Neural cell (in vitro differentiated cells): ENCODE data around the gene MAML2. TPM values are rescaled to one million over a fixed set of nuclear protein-coding genes. Genes with fewer than 3 reads are reported as not detected.

Experiments used
- H2AFZ ChIP-seq: fragments of 200-600, 300-800 bp; sonication (generic), shearing (Covaris generic); 2 replicates; pipeline ENCODE4 v1.6.0; 2014; ENCODE audit warnings: low read depth, mild to moderate bottlenecking, antibody characterized with exemption, low read length, moderate library complexity
- H3F3A ChIP-seq: fragments of 200-600 bp; shearing (Covaris generic); 2 replicates; pipeline ENCODE4 v1.6.1; 2016; ENCODE audit warnings: mild to moderate bottlenecking, moderate library complexity, mixed read lengths, antibody characterized with exemption, low read length; ENCODE audit not compliant: insufficient read depth, poor library complexity, severe bottlenecking
- H3K27ac ChIP-seq: fragments of 200-600, 300-800 bp; sonication (generic), shearing (Covaris generic); 2 replicates; pipeline ENCODE4 v1.5.1; 2014; ENCODE audit warnings: mild to moderate bottlenecking, low read length, moderate library complexity
- H3K27me3 ChIP-seq: fragments of 300-800, 200-600 bp; sonication (generic), shearing (Covaris generic); 2 replicates; pipeline ENCODE4 v1.6.0; 2014; ENCODE audit warnings: mild to moderate bottlenecking, low read depth, low read length, moderate library complexity; ENCODE audit not compliant: insufficient read depth
- H3K36me3 ChIP-seq: fragments of 300-800, 200-600 bp; sonication (generic), shearing (Covaris generic); 2 replicates; pipeline ENCODE4 v1.5.1; 2014; ENCODE audit warnings: mild to moderate bottlenecking, antibody characterized with exemption, low read length, moderate library complexity; ENCODE audit not compliant: insufficient read depth
- H3K4me2 ChIP-seq: fragments of 300-800, 200-600 bp; sonication (generic), shearing (Covaris generic); 2 replicates; pipeline ENCODE4 v1.6.0; 2014; ENCODE audit warnings: mild to moderate bottlenecking, low read length
- H3K4me3 ChIP-seq: fragments of 300-800, 200-600 bp; sonication (generic), shearing (Covaris generic); 2 replicates; pipeline ENCODE4 v1.5.1; 2014; ENCODE audit warnings: mild to moderate bottlenecking, low read length, moderate library complexity
- H3K79me2 ChIP-seq: fragments of 200-600 bp; shearing (Covaris generic); replicated peaks from 2 replicates; pipeline ENCODE4 v1.6.0; 2014; ENCODE audit warnings: mild to moderate bottlenecking, low read length, moderate library complexity; ENCODE audit not compliant: insufficient read depth
- H3K9ac ChIP-seq: fragments of 300-800, 200-600 bp; sonication (generic), shearing (Covaris generic); 2 replicates; pipeline ENCODE4 v1.6.1; 2016; ENCODE audit warnings: mild to moderate bottlenecking, low read length, mixed read lengths
- H3K9me2 ChIP-seq: fragments of 200-600 bp; shearing (Covaris generic); 2 replicates; pipeline ENCODE4 v1.6.1; 2016; ENCODE audit warnings: mild to moderate bottlenecking, low read length, mixed read lengths; ENCODE audit not compliant: insufficient read depth
- H3K9me3 ChIP-seq: fragments of 200-600, 300-800 bp; sonication (generic), shearing (Covaris generic); 2 replicates; pipeline ENCODE4 v1.6.1; 2016; ENCODE audit warnings: mild to moderate bottlenecking, mixed run types, low read length, moderate library complexity, mixed read lengths
- H4K20me1 ChIP-seq: fragments of 200-600 bp; shearing (Covaris generic); 2 replicates; pipeline ENCODE4 v1.6.1; 2016; ENCODE audit warnings: mild to moderate bottlenecking, mixed run types; ENCODE audit not compliant: insufficient read depth
- CTCF ChIP-seq: fragments of 450-650 bp; IDR thresholded peaks from 2 replicates; pipeline ENCODE4 v1.5.1; 2014; ENCODE audit warnings: antibody characterized with exemption, mild to moderate bottlenecking, moderate library complexity; ENCODE audit not compliant: poor library complexity, severe bottlenecking
- EP300 ChIP-seq: fragments of 450-650 bp; conservative IDR thresholded peaks from 2 replicates; pipeline ENCODE4 v1.6.1; 2014; ENCODE audit warnings: antibody characterized with exemption, mild to moderate bottlenecking, moderate library complexity; ENCODE audit not compliant: poor library complexity, severe bottlenecking
- EZH2 ChIP-seq: fragments of 200-600, 300-800 bp; shearing (Covaris generic), sonication (generic); IDR thresholded peaks from 2 replicates; pipeline ENCODE4 v1.6.1; 2014; ENCODE audit warnings: antibody characterized with exemption, low read length, borderline replicate concordance, mild to moderate bottlenecking; ENCODE audit not compliant: insufficient read depth, poor library complexity, severe bottlenecking
- MXI1 ChIP-seq: fragments of 450-650 bp; conservative IDR thresholded peaks from 2 replicates; pipeline ENCODE4 v1.6.1; 2014; ENCODE audit warnings: antibody characterized with exemption, mild to moderate bottlenecking; ENCODE audit not compliant: poor library complexity, severe bottlenecking
- POLR2AphosphoS5 ChIP-seq: IDR thresholded peaks from 2 replicates; pipeline ENCODE4 v1.6.1; 2012
- RAD21 ChIP-seq: fragments of 450-650 bp; conservative IDR thresholded peaks from 2 replicates; pipeline ENCODE4 v1.6.1; 2014; ENCODE audit warnings: antibody characterized with exemption, mild to moderate bottlenecking, moderate library complexity
- REST ChIP-seq: IDR thresholded peaks from 2 replicates; pipeline ENCODE4 v1.6.1; 2012; ENCODE audit warnings: borderline replicate concordance
- SMC3 ChIP-seq: fragments of 450-650 bp; conservative IDR thresholded peaks from 2 replicates; pipeline ENCODE4 v1.6.1; 2014; ENCODE audit warnings: antibody characterized with exemption, mild to moderate bottlenecking, moderate library complexity; ENCODE audit not compliant: poor library complexity
- TAF1 ChIP-seq: IDR thresholded peaks from 2 replicates; pipeline ENCODE4 v1.6.1; 2012; ENCODE audit warnings: low read depth
- polyA plus RNA-seq: library from polyadenylated mRNA; depleted of rRNA; stranded (reverse); fragments of >200 nt; gene quantifications from 2 replicates; pipeline ENCODE4 v1.2.3, GENCODE V29; 2014

The MAML2 gene
- polyA plus RNA-seq, 1 donor from 2014 or later, result 3.6 TPM

GRCh38 chr11:96014217-96014616 is 328.8 kb downstream of the MAML2 start:
- Histone ChIP-seq H3K9ac (peak overlapping the region; percentile 13), H3K27me3 (no peaks in the 10 kb centered on the region), H3F3A (no peaks in the 10 kb centered on the region), H2AFZ (no peak overlapping the region), H3K79me2 (no peaks in the 10 kb centered on the region), H3K4me2 (no peak overlapping the region), H3K4me3 (peak overlapping the region; percentile 10), H3K36me3 (no peaks in the 10 kb centered on the region), H4K20me1 (no peaks in the 10 kb centered on the region), H3K9me3 (no peaks in the 10 kb centered on the region), H3K27ac (peak overlapping the region; percentile 39), H3K9me2 (no peaks in the 10 kb centered on the region)
- no peak for TF ChIP-seq EP300
- peak; percentile 25 for TF ChIP-seq POLR2AphosphoS5

GRCh38 chr11:96013461-96014213 is 329.4 kb downstream of the MAML2 start:
- H3K79me2 ChIP-seq, result no peaks in the 10 kb centered on the region
- peak overlapping the region; percentile 39 for H3K27ac ChIP-seq
- TF ChIP-seq MXI1, result no peak
- no peak for TF ChIP-seq EP300
- no peak for TF ChIP-seq TAF1
- TF ChIP-seq REST, result no peak
- no peak for TF ChIP-seq RAD21
- no peak for TF ChIP-seq EZH2
- TF ChIP-seq POLR2AphosphoS5, result no peak
- TF ChIP-seq SMC3, result no peak
- TF ChIP-seq CTCF, result no peak
- no peaks in the 10 kb centered on the region for H3K27me3 ChIP-seq
- peak overlapping the region; percentile 13 for H3K9ac ChIP-seq
- H2AFZ ChIP-seq, result no peak overlapping the region
- peak overlapping the region; percentile 10 for H3K4me3 ChIP-seq
- no peaks in the 10 kb centered on the region for H4K20me1 ChIP-seq
- H3K9me3 ChIP-seq, result no peaks in the 10 kb centered on the region
- H3K4me2 ChIP-seq, result no peak overlapping the region
- H3K9me2 ChIP-seq, result no peaks in the 10 kb centered on the region
- no peaks in the 10 kb centered on the region for H3F3A ChIP-seq
- H3K36me3 ChIP-seq, result no peaks in the 10 kb centered on the region
